PFSK-1 (cell line): ENCODE measurements around the gene GPRIN2.

Experiments
- FOXP2 ChIP-seq: optimal IDR thresholded peaks from 2 replicates; pipeline ENCODE3; 2011; ENCODE audit warnings: borderline replicate concordance, control low read depth, inconsistent platforms; ENCODE audit not compliant: insufficient read depth; ENCODE audit errors: extremely low read length, extremely low read depth
- POLR2AphosphoS5 ChIP-seq: IDR thresholded peaks from 2 replicates; pipeline ENCODE4 v1.6.1; 2012; ENCODE audit warnings: low read depth, mild to moderate bottlenecking, control low read depth, low read length, moderate library complexity
- SIN3A ChIP-seq: IDR thresholded peaks from 2 replicates; pipeline ENCODE4 v1.6.1; 2012; ENCODE audit warnings: mild to moderate bottlenecking, low read length, moderate library complexity, borderline replicate concordance; ENCODE audit not compliant: insufficient read depth
- TAF1 ChIP-seq: IDR thresholded peaks from 2 replicates; pipeline ENCODE4 v1.6.1; 2012; ENCODE audit warnings: low read length, control low read depth, borderline replicate concordance; ENCODE audit not compliant: insufficient read depth
- TF ChIP-seq, protein P1 (sequence below), 2 experiments: IDR thresholded peaks; 2 replicates each; pipeline versions ENCODE4 v1.6.1 to v1.8.0; 2011 to 2012; ENCODE audit warnings: low read depth in 2 of 2, low read length in 2 of 2, control low read depth in 1 of 2, inconsistent platforms in 1 of 2, mild to moderate bottlenecking in 1 of 2, moderate library complexity in 1 of 2; ENCODE audit not compliant: insufficient read depth in 1 of 2

GPRIN2 gene

DNA sequence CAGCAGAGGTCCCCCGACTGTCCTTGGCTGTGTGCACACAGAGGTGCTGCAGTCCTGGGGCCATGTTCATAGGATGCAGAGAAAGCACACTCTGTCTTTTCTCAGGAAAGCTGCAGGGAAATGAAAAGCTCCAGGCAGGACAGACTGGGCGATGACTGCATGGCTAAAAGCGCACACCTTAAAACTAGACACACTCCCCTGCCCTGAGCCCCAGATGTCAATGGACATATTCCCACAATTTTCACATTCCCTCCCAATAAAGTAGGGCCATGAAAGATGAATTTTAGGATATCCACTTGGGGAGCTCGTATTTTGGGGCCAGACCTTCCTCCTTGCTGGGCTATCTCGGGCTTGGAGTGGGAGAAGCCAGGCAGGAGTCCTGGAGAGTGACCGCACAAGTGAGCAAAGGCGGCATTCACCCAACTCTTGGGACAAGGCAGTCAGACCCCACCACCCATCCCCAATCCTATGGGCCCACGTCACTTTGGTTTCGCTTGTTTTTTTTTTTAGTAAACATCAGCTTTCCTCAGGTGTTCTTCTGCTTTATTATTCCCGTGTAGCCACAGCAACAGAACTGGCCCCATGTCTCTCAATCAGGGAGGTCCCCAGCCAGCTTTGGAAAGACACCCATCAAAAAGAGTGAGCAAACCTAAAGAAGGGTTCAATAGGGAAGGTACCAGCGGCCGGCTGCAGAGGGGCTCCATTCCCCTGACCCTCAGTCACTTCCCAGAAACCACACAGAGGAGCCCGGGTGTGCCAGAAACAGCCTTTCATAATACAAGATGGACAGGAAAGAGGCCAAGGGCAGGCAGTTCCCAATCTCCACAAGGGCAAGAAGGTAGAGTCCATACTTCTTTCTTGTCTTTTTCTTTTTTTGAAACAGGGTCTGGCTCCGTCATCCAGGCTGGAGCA is 12.7 kb downstream of the GPRIN2 start:
- TF ChIP-seq FOXP2: no peak
- TF ChIP-seq, protein P1, sequence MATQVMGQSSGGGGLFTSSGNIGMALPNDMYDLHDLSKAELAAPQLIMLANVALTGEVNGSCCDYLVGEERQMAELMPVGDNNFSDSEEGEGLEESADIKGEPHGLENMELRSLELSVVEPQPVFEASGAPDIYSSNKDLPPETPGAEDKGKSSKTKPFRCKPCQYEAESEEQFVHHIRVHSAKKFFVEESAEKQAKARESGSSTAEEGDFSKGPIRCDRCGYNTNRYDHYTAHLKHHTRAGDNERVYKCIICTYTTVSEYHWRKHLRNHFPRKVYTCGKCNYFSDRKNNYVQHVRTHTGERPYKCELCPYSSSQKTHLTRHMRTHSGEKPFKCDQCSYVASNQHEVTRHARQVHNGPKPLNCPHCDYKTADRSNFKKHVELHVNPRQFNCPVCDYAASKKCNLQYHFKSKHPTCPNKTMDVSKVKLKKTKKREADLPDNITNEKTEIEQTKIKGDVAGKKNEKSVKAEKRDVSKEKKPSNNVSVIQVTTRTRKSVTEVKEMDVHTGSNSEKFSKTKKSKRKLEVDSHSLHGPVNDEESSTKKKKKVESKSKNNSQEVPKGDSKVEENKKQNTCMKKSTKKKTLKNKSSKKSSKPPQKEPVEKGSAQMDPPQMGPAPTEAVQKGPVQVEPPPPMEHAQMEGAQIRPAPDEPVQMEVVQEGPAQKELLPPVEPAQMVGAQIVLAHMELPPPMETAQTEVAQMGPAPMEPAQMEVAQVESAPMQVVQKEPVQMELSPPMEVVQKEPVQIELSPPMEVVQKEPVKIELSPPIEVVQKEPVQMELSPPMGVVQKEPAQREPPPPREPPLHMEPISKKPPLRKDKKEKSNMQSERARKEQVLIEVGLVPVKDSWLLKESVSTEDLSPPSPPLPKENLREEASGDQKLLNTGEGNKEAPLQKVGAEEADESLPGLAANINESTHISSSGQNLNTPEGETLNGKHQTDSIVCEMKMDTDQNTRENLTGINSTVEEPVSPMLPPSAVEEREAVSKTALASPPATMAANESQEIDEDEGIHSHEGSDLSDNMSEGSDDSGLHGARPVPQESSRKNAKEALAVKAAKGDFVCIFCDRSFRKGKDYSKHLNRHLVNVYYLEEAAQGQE (IDR thresholded peaks at IDR 0.05; ENCODE audit: insufficient read depth in 1 of 2, low read depth in 2 of 2, low read length in 2 of 2): no peak

- TF ChIP-seq SIN3A: no peak
- TF ChIP-seq TAF1: no peak
- TF ChIP-seq, protein P1 (IDR thresholded peaks at IDR 0.05; ENCODE audit: insufficient read depth in 1 of 2, low read depth in 2 of 2, low read length in 2 of 2): no peak
- TF ChIP-seq POLR2AphosphoS5: no peak
- TF ChIP-seq FOXP2: no peak
Observed at GRCh38 chr10:46542567-46543465, 13.6 kb downstream of the GPRIN2 start.

DNA sequence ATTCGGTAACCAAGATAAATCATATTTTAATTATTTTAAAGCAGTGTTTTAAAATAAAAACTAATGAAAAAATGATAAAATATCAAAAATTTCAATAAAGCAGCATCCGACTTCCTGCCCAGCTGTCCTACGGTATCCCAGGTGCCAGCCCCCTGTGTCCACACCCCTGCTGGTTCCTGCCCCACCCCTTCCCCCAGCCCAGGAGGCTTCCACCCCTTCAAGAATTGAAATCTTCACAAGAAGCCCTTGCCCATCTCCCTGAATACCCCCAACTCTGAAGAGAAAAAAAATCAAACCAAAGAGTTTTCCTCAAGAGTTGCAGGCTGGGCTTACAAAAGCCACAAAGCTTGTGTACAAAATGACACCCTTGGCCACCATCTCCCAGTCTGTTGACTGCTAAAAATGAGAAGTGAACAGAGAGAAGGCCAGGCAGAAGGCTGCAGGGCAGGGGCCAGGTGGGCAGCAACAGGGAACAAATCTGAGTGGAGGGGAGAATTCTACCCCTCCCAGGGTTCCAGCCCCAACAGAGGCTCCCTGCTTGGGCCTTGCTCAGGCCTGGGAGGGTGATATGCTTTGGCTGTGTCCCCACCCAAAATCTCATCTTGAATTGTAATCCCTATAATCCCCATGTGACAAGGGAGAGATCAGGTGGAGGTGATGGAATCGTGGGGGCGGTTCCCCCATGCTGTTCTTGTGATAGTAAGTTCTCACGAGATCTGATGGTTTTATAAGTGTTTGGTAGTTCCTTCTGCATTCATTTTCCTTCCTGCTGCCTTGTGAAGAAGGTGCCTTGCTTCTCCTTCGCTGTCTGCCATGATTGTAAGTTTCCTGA is 14.5 kb downstream of the GPRIN2 start:
- TF ChIP-seq SIN3A: no peak
- TF ChIP-seq, protein P1 (IDR thresholded peaks at IDR 0.05; ENCODE audit: insufficient read depth in 1 of 2, low read depth in 2 of 2, low read length in 2 of 2): no peak
- TF ChIP-seq POLR2AphosphoS5: no peak
- no peak for TF ChIP-seq FOXP2
- TF ChIP-seq TAF1: no peak

- no peak for TF ChIP-seq SIN3A
- TF ChIP-seq, protein P1 (IDR thresholded peaks at IDR 0.05; ENCODE audit: insufficient read depth in 1 of 2, low read depth in 2 of 2, low read length in 2 of 2): no peak
- no peak for TF ChIP-seq POLR2AphosphoS5
- no peak for TF ChIP-seq FOXP2
- no peak for TF ChIP-seq TAF1
Observed at GRCh38 chr10:46541017-46541661, 15.3 kb downstream of the GPRIN2 start.
